HFF-Myc (cell line): Measurements from ENCODE around the gene TRPT1.

Source experiments
- DNase-seq: peaks from one replicate; pipeline ENCODE4 v3.0.0-alpha.2; 2011; ENCODE audit warnings: low read depth; ENCODE audit errors: extremely low read depth
- H3K4me3 ChIP-seq: replicated peaks from 2 replicates; pipeline ENCODE4 v1.5.1; 2011; ENCODE audit warnings: low read depth, mild to moderate bottlenecking, control low read depth, low read length
- CTCF ChIP-seq: IDR thresholded peaks from 2 replicates; pipeline ENCODE4 v1.5.1; 2012; ENCODE audit warnings: mild to moderate bottlenecking, low read depth, low read length, control low read depth; ENCODE audit errors: missing control alignments

The TRPT1 gene

GRCh38 chr11:64201543-64201942 is 24.4 kb downstream of the TRPT1 start:
- no peak overlapping the region for H3K4me3 ChIP-seq
- no peak for DNase-seq
- no peak for TF ChIP-seq CTCF

GRCh38 chr11:64198511-64198910 is 27.5 kb downstream of the TRPT1 start:
- no peak for DNase-seq
- H3K4me3 ChIP-seq: no peak overlapping the region
- TF ChIP-seq CTCF: no peak

GRCh38 chr11:64196626-64197025 is 29.4 kb downstream of the TRPT1 start:
- no peak for TF ChIP-seq CTCF
- no peak overlapping the region for H3K4me3 ChIP-seq
- no peak for DNase-seq

- no peak for TF ChIP-seq CTCF
- no peak overlapping the region for H3K4me3 ChIP-seq
- no peak for DNase-seq
Measured at GRCh38 chr11:64192434-64192833, 33.6 kb downstream of the TRPT1 start.

- TF ChIP-seq CTCF: no peak
- DNase-seq: no peak
- no peak overlapping the region for H3K4me3 ChIP-seq
Measured at GRCh38 chr11:64186492-64187165, 39.4 kb downstream of the TRPT1 start.

GRCh38 chr11:64185693-64186491 is 40.1 kb downstream of the TRPT1 start, which contains the start of gene STIP1:
TSS of gene STIP1 (plus strand) at chr11:64186171. CDS start at chr11:64186262, 91 bp downstream.
- DNase-seq: peak; percentile 100
- peak within 1 kb of the TSS; percentile 75 for H3K4me3 ChIP-seq
- peak; percentile 9 for TF ChIP-seq CTCF
